Hippocampal formation (tissue), 2 donors: ENCODE data around the gene OPN1MW.
"Not testable (repeated sequence)": the region's sequence is repeated elsewhere in the genome, so short reads cannot be mapped to it uniquely, and the experiment has no call there.

ENCODE experiments used
- DNase-seq, 2 donors: peaks; one replicate each; lab custom pipeline; 2025; lab: John Stamatoyannopoulos, UW

OPN1MW gene

DNA sequence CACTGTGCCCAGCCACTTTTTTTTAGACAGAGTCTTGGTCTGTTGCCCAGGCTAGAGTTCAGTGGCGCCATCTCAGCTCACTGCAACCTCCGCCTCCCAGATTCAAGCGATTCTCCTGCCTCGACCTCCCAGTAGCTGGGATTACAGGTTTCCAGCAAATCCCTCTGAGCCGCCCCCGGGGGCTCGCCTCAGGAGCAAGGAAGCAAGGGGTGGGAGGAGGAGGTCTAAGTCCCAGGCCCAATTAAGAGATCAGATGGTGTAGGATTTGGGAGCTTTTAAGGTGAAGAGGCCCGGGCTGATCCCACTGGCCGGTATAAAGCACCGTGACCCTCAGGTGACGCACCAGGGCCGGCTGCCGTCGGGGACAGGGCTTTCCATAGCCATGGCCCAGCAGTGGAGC lies at the start of gene OPN1MW:
OPN1MW (plus strand) TSS at position 301 of the 400 bp plus-strand sequence; CDS start at position 383, 82 bp downstream.
- not testable (repeated sequence) for DNase-seq

DNA sequence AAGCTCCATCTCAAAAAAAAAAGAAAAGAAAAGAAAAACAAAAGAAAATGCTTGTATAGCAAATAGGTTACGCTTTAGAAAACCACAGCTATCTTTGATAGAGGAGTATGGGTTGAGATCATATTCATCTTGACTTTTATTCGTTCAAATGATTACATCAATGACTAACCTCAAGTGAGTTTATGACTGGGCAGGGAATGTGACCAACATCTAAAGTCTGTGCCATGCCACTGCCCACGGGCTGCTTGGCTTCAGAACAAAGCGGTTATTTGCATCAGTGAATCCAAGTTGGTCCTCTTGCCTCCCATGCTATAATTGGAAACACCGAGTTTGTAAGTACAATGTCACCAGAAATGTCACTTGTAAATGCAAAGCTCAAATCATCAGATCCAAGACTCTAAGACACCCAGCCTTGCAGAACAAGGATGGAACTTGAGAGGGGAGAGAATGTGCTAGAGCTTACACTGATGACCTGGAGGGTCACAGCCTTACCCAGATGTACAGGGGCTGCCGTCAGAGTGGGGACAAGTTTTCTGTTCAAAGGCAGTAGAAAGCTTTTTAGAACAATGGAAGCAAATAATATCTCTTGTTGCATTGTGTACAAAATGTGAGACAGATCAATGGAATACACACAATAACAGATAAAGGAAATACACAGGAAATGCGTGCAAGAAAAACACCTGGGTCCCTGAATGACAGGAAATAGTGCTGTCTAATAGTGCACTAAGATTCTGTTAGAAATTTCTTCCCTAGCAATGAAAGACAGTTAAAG lies 46.8 kb upstream of the OPN1MW start:
- no peak for DNase-seq

DNA sequence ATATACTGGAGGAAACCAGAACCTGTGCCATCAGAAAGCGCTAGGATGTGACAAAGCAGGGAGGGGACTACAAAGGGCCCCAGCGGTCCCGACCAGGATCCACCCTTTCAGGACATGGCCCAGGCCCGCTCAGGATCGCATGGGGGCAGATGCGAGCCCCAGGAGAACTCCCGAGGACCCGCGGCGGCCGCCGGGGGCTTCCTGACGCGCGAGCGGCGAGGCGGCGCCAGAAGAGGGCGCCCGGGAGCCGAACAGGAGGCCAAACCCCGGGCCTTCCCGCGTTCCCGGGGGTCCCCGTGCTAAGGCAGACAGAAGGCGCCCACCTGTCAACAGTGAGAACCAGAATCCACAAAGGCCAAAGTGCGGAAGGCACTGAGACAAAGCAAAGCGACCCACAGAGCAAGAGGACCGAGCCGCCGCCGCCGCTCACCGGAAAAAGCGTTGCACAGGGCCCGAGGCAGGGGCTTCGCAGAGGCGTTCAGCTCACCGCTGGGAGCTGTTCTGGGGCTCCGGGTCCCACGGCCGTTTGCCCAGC lies 45.7 kb upstream of the OPN1MW start:
- DNase-seq: peak in 1 of 2 donors; percentile 34

DNA sequence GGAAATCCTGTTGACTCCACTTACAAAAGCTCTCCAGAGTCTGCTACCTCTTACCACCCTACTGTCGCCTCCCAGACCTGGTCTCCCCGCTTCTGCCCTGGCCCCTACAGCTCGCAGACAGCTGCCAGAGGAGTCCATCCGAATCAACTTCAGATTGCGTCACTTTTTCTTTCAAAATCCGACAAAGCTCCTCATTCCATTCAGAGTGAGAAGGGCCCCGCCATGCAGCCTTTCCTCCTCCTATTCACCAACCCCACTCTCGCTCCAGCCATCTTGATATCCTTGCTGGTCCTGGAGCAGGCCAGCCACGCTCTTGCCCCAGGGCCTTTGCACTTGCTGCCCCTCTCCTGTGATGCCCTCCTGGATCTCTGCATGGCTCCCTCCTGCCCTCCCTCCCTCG lies 43.5 kb upstream of the OPN1MW start:
- no peak for DNase-seq

DNA sequence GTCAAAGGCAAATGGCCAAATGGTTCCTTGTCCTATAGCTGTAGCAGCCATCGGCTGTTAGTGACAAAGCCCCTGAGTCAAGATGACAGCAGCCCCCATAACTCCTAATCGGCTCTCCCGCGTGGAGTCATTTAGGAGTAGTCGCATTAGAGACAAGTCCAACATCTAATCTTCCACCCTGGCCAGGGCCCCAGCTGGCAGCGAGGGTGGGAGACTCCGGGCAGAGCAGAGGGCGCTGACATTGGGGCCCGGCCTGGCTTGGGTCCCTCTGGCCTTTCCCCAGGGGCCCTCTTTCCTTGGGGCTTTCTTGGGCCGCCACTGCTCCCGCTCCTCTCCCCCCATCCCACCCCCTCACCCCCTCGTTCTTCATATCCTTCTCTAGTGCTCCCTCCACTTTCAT lies 42.2 kb upstream of the OPN1MW start:
- no peak for DNase-seq

DNA sequence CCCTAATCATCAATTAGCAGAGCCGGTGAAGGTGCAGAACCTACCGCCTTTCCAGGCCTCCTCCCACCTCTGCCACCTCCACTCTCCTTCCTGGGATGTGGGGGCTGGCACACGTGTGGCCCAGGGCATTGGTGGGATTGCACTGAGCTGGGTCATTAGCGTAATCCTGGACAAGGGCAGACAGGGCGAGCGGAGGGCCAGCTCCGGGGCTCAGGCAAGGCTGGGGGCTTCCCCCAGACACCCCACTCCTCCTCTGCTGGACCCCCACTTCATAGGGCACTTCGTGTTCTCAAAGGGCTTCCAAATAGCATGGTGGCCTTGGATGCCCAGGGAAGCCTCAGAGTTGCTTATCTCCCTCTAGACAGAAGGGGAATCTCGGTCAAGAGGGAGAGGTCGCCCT lies 41.7 kb upstream of the OPN1MW start:
- no peak for DNase-seq

DNA sequence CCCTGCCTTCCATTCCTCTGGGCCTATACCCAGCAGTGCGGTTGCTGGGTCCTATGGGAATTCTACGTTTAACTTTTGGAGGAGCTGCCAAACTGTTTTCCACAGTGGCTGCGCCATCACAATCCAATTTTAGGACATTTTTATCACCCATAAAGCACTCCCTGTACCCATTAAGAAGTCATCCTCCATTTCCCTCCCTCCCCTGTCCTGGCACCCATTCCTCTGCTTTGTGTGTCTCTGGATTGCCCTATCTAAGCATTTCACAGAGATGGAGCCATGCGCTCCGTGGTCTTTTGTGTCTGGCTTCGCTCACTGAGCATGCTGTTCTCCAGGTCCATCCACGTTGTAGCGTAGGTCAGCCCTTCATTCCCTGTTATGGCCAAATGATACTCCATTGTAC lies 40.0 kb upstream of the OPN1MW start:
- DNase-seq: no peak

DNA sequence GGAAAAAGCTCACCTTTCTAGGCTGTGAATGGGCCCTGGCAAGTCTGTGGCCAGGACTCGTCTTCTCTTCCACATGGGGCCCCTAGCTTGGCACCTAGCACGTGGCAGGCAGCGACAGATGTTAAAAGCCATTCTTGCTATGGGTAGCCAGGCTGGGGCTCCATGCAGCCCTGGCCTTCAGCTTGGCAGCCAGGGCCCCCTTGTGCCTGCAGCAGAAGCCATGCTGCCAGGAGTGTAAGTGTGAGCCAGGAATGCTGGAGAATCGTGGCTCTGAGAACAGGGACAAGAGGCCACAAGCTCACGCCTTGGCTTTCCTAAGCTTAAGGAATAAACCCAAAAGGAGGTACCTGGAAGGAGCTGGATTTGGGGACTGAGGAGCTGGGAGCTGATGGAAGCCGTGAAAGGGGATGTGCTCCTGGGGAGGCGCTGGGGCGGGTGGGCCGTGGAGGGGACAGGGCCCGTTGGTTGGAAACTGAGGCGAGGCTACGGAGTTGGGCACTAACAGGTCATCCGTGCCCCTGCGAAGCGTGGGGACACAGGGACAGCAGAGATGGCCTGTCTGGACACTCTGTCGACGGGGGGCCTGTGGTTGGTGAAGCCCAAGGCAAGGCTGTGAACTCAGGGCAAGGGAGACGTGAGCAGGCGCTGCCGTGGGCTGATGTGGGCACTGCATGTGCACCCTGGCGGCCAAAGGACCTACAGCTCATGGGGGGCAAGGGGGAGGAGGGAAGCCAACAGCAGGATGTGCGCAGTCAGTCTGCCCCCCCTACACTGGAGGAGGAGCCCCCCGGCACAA lies 39.2 kb upstream of the OPN1MW start:
- no peak for DNase-seq

DNA sequence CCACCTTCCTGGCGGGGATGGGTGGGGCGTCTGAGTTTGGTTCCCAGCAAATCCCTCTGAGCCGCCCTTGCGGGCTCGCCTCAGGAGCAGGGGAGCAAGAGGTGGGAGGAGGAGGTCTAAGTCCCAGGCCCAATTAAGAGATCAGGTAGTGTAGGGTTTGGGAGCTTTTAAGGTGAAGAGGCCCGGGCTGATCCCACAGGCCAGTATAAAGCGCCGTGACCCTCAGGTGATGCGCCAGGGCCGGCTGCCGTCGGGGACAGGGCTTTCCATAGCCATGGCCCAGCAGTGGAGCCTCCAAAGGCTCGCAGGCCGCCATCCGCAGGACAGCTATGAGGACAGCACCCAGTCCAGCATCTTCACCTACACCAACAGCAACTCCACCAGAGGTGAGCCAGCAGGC lies 38.4 kb upstream of the OPN1MW start, which contains the start of gene OPN1LW:
OPN1LW (plus strand) TSS at position 234 of the 400 bp plus-strand sequence; CDS start at position 275, 41 bp downstream.
- not testable (repeated sequence) for DNase-seq

DNA sequence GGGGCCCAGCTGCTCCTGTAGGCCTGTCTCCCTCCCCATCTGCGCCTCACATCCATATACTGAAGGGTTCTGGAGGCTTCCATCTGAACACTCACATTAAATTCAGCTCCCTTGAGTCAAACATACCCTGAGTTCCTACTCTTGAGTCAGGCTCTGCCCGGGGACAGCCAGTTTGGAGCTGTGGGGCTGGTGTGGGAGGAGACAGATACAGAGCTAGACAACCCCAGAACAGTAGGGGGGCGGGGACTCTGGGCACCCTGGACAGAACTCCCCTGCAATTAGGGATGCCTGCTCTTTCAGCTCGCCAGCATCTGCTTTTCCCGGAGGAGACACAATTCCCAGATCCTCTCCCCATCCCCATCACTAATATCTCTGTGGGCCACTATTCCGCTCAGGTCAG lies 31.4 kb upstream of the OPN1MW start:
- DNase-seq: not testable (repeated sequence)

DNA sequence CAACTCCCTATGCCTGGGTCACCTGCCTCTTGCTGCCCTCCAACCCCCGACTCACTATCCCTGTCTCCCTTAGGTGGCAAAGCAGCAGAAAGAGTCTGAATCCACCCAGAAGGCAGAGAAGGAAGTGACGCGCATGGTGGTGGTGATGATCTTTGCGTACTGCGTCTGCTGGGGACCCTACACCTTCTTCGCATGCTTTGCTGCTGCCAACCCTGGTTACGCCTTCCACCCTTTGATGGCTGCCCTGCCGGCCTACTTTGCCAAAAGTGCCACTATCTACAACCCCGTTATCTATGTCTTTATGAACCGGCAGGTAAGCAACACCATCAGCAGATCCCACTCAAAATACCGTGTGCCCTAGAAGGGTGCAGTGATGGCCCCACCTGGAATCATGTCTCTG lies 26.2 kb upstream of the OPN1MW start:
- DNase-seq: not testable (repeated sequence)

DNA sequence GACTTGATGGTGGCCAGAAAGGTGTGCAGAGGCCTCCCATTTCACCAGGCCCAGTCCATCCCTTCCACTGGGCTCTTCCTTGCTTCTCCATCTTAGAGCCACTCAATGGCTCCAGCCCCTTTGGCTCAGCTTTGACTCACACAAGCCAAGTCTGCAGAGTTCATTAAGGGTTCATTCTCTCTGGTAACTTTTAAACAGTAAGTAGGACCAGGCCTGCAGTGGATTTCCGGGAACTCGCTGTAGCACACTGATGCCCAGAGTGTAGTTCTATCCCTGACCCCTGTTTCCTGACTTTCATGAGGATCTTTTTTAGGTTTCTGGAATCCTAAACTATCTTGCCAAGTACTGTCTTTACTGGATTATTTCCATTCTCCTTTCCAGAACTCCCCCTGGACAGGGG lies 25.2 kb upstream of the OPN1MW start:
- DNase-seq: not testable (repeated sequence)

DNA sequence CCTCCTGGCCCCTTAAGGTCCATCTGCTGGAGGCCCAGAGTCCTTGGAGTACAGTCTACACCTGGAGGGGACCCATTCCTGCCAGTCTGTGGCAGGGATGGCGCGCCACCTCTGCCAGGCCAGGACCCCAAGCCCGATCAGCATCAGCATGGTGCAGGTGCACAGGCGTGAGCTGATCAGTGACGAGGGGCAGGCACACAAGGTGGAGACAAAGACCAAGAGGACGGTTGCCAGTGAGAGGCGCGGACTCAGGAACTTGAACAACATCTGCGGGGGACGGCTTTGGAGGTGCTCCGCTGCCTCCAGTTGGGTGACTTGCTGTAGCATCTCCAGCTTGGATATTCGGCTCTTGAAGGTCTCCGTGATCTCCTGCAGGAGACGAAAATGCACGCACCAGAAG lies 23.1 kb upstream of the OPN1MW start:
- not testable (repeated sequence) for DNase-seq

DNA sequence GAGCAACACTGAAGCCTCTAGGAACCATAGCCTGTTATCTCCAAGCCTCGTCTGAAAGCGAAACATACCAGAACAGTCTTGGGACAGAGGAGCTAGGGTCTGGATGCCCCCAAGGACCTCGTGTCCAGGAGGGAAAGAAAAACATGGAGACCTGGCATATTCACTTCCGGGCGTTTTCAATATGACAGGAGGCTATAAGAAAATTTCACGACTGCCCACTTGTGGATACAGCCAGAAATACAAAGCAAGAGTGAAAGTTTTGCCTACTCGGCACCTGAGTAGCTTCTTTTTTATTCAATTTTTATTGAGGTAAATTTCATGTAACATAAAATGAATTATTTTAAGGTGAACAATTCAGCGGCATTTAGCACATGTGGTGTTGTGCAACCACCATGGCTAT lies 17.5 kb upstream of the OPN1MW start:
- DNase-seq: not testable (repeated sequence)

DNA sequence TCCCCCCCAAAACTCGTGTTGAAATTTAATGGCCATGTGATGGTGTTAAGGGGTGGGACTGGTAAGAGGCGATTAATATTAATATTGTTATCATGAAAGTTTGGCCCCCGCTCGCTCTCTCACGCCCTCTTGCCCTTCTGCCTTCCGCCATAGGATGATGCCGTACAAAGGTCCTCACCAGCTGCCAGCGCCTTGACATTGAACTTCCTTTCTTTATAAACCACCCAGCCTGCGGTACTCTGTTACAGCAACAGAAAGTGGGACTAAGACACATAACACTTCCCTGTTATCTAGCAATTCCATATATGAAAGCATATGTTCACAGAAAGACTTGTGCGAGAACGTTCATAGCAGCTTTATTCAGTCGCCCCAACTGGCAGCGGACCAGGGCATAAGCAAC lies 14.0 kb upstream of the OPN1MW start:
- not testable (repeated sequence) for DNase-seq

DNA sequence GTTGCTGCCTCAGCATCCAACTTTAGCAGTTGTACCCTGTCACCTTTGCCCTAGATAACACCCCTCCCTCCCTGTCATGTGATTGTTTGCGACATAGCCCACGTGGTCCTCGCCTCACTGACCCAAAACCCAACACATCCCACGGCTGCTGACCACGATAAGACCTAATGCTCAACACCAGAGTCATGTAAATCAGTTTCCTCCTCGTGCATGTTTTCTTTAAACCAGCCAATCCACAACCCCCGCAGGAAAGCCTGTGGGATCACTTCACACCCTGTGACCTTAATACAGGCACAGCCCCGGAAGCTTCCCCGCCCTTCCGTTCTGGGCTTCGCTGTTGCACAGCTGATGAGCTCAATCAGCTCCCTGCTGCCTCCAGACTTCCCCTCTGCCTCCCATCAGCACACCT lies 9.9 kb upstream of the OPN1MW start:
- not testable (repeated sequence) for DNase-seq

DNA sequence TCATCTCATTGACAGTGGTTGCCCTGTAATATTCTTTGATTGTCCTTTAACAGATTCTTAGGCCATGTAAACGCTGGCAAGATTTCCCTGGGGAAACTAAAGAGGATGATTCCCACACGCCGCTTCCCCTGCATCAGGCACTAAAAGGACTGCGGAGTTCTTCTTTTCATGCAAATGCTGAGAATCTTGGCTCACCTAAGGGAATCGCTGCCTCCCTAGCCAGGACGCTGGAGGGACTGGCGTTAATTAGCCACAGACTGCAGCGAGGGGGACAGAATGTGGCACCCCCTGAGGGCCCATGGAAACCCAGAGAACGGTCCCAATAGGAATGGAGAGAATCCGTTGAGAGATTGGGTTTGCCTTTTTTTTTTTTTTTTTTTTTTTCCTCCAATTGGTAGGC lies 8.0 kb upstream of the OPN1MW start:
- DNase-seq: not testable (repeated sequence)

DNA sequence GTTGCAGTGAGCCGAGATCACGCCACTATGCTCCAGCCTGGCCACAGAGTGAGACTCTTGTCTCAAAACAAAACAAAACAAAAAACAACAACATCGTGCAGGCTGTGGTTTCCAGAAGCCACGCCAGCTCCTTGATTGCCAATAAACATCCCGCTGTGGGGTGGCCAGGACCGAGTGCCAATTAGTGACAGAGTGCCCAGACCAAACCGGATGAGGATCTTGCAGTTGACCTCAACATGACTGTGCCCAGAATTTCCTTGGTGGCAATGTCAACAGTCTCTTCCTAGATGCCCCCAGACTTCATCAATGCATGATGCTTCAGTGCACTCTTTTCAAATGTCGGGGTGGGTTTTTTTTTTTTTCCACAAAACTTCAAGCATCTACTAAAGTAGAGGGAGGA lies 1.4 kb downstream of the OPN1MW start:
- DNase-seq: not testable (repeated sequence)

DNA sequence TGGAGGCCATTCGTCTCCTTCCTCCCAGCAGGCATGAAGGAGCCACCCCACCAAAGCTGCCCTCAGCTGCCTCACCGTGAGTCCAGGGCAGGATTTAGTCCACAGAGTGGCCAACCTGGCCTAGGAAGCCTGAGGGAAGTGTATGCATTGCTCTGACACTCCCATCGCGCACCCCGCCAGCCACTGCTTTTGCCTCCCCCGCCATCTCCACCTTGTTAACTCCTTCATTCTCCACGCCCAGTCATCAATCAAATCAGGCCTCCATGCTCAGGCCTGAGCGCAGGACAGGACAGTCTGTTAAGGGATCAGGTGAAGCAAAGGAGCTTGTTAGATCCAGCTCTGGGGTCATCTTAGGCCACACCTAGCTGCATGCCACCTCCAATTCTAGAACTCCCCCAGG lies 10.4 kb downstream of the OPN1MW start:
- not testable (repeated sequence) for DNase-seq

DNA sequence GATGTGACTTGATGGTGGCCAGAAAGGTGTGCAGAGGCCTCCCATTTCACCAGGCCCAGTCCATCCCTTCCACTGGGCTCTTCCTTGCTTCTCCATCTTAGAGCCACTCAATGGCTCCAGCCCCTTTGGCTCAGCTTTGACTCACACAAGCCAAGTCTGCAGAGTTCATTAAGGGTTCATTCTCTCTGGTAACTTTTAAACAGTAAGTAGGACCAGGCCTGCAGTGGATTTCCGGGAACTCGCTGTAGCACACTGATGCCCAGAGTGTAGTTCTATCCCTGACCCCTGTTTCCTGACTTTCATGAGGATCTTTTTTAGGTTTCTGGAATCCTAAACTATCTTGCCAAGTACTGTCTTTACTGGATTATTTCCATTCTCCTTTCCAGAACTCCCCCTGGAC lies 11.9 kb downstream of the OPN1MW start:
- DNase-seq: not testable (repeated sequence)

DNA sequence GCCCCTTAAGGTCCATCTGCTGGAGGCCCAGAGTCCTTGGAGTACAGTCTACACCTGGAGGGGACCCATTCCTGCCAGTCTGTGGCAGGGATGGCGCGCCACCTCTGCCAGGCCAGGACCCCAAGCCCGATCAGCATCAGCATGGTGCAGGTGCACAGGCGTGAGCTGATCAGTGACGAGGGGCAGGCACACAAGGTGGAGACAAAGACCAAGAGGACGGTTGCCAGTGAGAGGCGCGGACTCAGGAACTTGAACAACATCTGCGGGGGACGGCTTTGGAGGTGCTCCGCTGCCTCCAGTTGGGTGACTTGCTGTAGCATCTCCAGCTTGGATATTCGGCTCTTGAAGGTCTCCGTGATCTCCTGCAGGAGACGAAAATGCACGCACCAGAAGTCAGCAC lies 14.1 kb downstream of the OPN1MW start:
- not testable (repeated sequence) for DNase-seq

DNA sequence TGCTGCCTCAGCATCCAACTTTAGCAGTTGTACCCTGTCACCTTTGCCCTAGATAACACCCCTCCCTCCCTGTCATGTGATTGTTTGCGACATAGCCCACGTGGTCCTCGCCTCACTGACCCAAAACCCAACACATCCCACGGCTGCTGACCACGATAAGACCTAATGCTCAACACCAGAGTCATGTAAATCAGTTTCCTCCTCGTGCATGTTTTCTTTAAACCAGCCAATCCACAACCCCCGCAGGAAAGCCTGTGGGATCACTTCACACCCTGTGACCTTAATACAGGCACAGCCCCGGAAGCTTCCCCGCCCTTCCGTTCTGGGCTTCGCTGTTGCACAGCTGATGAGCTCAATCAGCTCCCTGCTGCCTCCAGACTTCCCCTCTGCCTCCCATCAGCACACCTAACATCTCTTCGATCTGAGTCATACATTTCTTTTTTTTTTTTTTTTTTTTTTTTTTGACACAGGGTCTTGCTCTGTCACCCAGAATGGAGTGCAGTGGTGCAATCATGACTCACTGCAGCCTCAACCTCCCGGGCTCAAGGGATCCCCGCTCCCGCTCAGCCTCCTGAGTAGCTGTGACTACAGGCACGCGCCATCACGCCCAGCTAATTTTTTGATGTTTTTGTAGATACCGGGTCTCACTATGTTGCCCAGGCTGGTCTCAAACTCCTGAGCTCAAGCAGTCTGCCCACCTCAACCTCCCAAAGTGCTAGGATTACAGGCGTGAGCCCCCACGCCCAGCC lies 27.4 kb downstream of the OPN1MW start:
- not testable (repeated sequence) for DNase-seq
